Upper lobe of right lung (tissue), 1 donor: Measurements from ENCODE around the gene NCOA6. TPM values are rescaled to one million over a fixed set of nuclear protein-coding genes. Genes with fewer than 3 reads are reported as not detected.

Experiments
- ATAC-seq: fragments of 200-7000 bp; cut with Tn5 transposase; one replicate; pipeline ENCODE4 v1.9.1; 2020; ENCODE audit warnings: mild to moderate bottlenecking, moderate library complexity
- DNase-seq: peaks from one replicate; pipeline ENCODE4 v3.0.0-alpha.2; 2020
- H3K27ac ChIP-seq: fragments of 200-600 bp; one replicate; pipeline ENCODE4 v1.8.0; 2022
- H3K27me3 ChIP-seq: fragments of 200-600 bp; one replicate; pipeline ENCODE4 v1.8.0; 2022; ENCODE audit warnings: mild to moderate bottlenecking
- H3K36me3 ChIP-seq: fragments of 200-600 bp; one replicate; pipeline ENCODE4 v1.8.0; 2022
- H3K4me1 ChIP-seq: fragments of 200-600 bp; one replicate; pipeline ENCODE4 v1.8.0; 2022
- H3K4me3 ChIP-seq: fragments of 200-600 bp; one replicate; pipeline ENCODE4 v1.8.0; 2022; ENCODE audit warnings: mild to moderate bottlenecking
- H3K9me3 ChIP-seq: fragments of 200-600 bp; one replicate; pipeline ENCODE4 v1.8.0; 2022
- CTCF ChIP-seq: fragments of 200-600 bp; IDR thresholded peaks from one replicate; pipeline ENCODE4 v1.8.0; 2022; ENCODE audit warnings: antibody characterized with exemption
- intact Hi-C: fragments of 100-400 bp; cut with DNase I; formaldehyde crosslinking; loops from one replicate; pipeline ENCODE4 v1.11.0; 2022
- total RNA-seq: library from RNA; stranded (reverse); fragmentation: NEBNext Ultra II Directional; extraction: Animal tissue kit (Norgen Biotek cat#: 25700); gene quantifications from one replicate; pipeline ENCODE4 v1.2.1, GENCODE V29; 2021
- donor health status: DM: no; HTN: yes; CAD: no; lungs with severe emphysema.

The NCOA6 gene
- total RNA-seq, 1 donor from 2014 or later = 27.8 TPM

- H3K4me1 ChIP-seq = peaks cover 12% of the 10 kb centered on the region
- intact Hi-C loops = no loop called here
- ATAC-seq (no peak), DNase-seq (no peak)
- H3K9me3 ChIP-seq = no peaks in the 10 kb centered on the region
- H3K4me3 ChIP-seq = no peak overlapping the region
- no peaks in the 10 kb centered on the region for H3K27me3 ChIP-seq
- H3K36me3 ChIP-seq = peaks cover 22% of the 10 kb centered on the region
- no peak overlapping the region for H3K27ac ChIP-seq
- no peak for TF ChIP-seq CTCF
Observed at GRCh38 chr20:34710861-34711574, 114.4 kb downstream of the NCOA6 start.

GRCh38 chr20:34710568-34710839 is 114.9 kb downstream of the NCOA6 start:
- Histone ChIP-seq H3K9me3 (no peaks in the 10 kb centered on the region), H3K27ac (no peak overlapping the region), H3K27me3 (no peaks in the 10 kb centered on the region), H3K4me3 (peak overlapping the region; percentile 90), H3K4me1 (peaks cover 17% of the 10 kb centered on the region), H3K36me3 (peaks cover 18% of the 10 kb centered on the region)
- DNase-seq (no peak), ATAC-seq (no peak)
- no peak for TF ChIP-seq CTCF
- intact Hi-C loops = no loop called here

- peak overlapping the region; percentile 90 for H3K4me3 ChIP-seq
- peak; percentile 92 for DNase-seq
- H3K27ac ChIP-seq = peak overlapping the region; percentile 89
- peak; percentile 81 for ATAC-seq
- no peaks in the 10 kb centered on the region for H3K9me3 ChIP-seq
- intact Hi-C loops = no loop called here
- peaks cover 22% of the 10 kb centered on the region for H3K4me1 ChIP-seq
- TF ChIP-seq CTCF = peak; percentile 32
- H3K27me3 ChIP-seq = no peaks in the 10 kb centered on the region
- peaks cover 13% of the 10 kb centered on the region for H3K36me3 ChIP-seq
Observed at GRCh38 chr20:34709831-34710567, 115.5 kb downstream of the NCOA6 start.

GRCh38 chr20:34709044-34709830 is 116.2 kb downstream of the NCOA6 start:
- ATAC-seq = peak; percentile 82
- Histone ChIP-seq H3K36me3 (peaks cover 6% of the 10 kb centered on the region), H3K27me3 (no peaks in the 10 kb centered on the region), H3K9me3 (no peaks in the 10 kb centered on the region), H3K4me3 (peak overlapping the region; percentile 90), H3K27ac (peak overlapping the region; percentile 89), H3K4me1 (peaks cover 24% of the 10 kb centered on the region)
- intact Hi-C loops = no loop called here
- TF ChIP-seq CTCF = no peak
- peak; percentile 93 for DNase-seq

- Histone ChIP-seq H3K4me1 (peaks cover 24% of the 10 kb centered on the region), H3K4me3 (peak overlapping the region; percentile 90), H3K9me3 (no peaks in the 10 kb centered on the region), H3K27ac (peak overlapping the region; percentile 89), H3K27me3 (no peaks in the 10 kb centered on the region), H3K36me3 (no peaks in the 10 kb centered on the region)
- DNase-seq (peak; percentile 70), ATAC-seq (no peak)
- TF ChIP-seq CTCF = peak; percentile 59
- intact Hi-C loops = no loop called here
Observed at GRCh38 chr20:34708621-34709043, 116.8 kb downstream of the NCOA6 start.
